DOHH2 (cell line): ENCODE results near the gene GPX2.

ENCODE experiments used
- H3F3A ChIP-seq: fragments of 200-600 bp; sonication (generic), shearing (Covaris generic); 2 replicates; pipeline ENCODE4 v1.6.0; 2016; ENCODE audit warnings: antibody characterized with exemption, mild to moderate bottlenecking; ENCODE audit not compliant: control insufficient read depth, insufficient read depth
- H3K27ac ChIP-seq: fragments of 200-600 bp; sonication (generic); 2 replicates; pipeline ENCODE4 v1.5.1; 2014; ENCODE audit warnings: low read depth, mild to moderate bottlenecking, low read length, moderate library complexity
- H3K27me3 ChIP-seq: fragments of 200-600 bp; sonication (generic); 2 replicates; pipeline ENCODE4 v1.6.1; 2014; ENCODE audit warnings: mild to moderate bottlenecking, low read length, mixed read lengths; ENCODE audit not compliant: control insufficient read depth
- H3K36me3 ChIP-seq: fragments of 200-600 bp; sonication (generic); 2 replicates; pipeline ENCODE4 v1.6.1; 2014; ENCODE audit warnings: mild to moderate bottlenecking, low read length, moderate library complexity, mixed read lengths; ENCODE audit not compliant: control insufficient read depth
- H3K4me1 ChIP-seq: fragments of 200-600 bp; sonication (generic); 2 replicates; pipeline ENCODE4 v1.6.1; 2014; ENCODE audit warnings: mild to moderate bottlenecking, low read length, mixed read lengths; ENCODE audit not compliant: control insufficient read depth
- H3K4me2 ChIP-seq: fragments of 200-600 bp; sonication (generic); 2 replicates; pipeline ENCODE4 v1.6.0; 2014; ENCODE audit warnings: mild to moderate bottlenecking, low read length, moderate library complexity
- H3K4me3 ChIP-seq: fragments of 200-600 bp; sonication (generic); 2 replicates; pipeline ENCODE4 v1.5.1; 2014; ENCODE audit warnings: mild to moderate bottlenecking, low read length, mixed read lengths
- H3K79me2 ChIP-seq: fragments of 200-600 bp; sonication (generic); 2 replicates; pipeline ENCODE4 v1.6.1; 2014; ENCODE audit warnings: mild to moderate bottlenecking, low read length, mixed read lengths; ENCODE audit not compliant: control insufficient read depth
- H3K9me2 ChIP-seq: fragments of 200-600 bp; sonication (generic); replicated peaks from 2 replicates; pipeline ENCODE4 v1.6.1; 2014; ENCODE audit warnings: mild to moderate bottlenecking, low read length, mixed read lengths; ENCODE audit not compliant: control insufficient read depth
- H3K9me3 ChIP-seq: fragments of 200-600 bp; sonication (generic); 2 replicates; pipeline ENCODE4 v1.6.1; 2014; ENCODE audit warnings: antibody characterized with exemption, low read length, mixed read lengths; ENCODE audit not compliant: control insufficient read depth, insufficient read depth
- H4K20me1 ChIP-seq: fragments of 200-600 bp; sonication (generic); 2 replicates; pipeline ENCODE4 v1.6.0; 2014; ENCODE audit warnings: low read depth, mild to moderate bottlenecking, antibody characterized with exemption, low read length, moderate library complexity; ENCODE audit not compliant: control insufficient read depth, insufficient read depth
- EZH2phosphoT487 ChIP-seq: fragments of 200-600 bp; sonication (generic); IDR thresholded peaks from 2 replicates; pipeline ENCODE4 v1.6.1; 2017; ENCODE audit warnings: borderline replicate concordance, mild to moderate bottlenecking, antibody characterized with exemption, low read length, moderate library complexity, mixed read lengths
- TF ChIP-seq, protein P1 (sequence below): fragments of 200-600 bp; sonication (generic); IDR thresholded peaks from one replicate; pipeline ENCODE4 v1.5.1; 2014; ENCODE audit warnings: antibody characterized with exemption, mild to moderate bottlenecking, low read depth, low read length; ENCODE audit not compliant: poor library complexity, severe bottlenecking

Gene GPX2

DNA sequence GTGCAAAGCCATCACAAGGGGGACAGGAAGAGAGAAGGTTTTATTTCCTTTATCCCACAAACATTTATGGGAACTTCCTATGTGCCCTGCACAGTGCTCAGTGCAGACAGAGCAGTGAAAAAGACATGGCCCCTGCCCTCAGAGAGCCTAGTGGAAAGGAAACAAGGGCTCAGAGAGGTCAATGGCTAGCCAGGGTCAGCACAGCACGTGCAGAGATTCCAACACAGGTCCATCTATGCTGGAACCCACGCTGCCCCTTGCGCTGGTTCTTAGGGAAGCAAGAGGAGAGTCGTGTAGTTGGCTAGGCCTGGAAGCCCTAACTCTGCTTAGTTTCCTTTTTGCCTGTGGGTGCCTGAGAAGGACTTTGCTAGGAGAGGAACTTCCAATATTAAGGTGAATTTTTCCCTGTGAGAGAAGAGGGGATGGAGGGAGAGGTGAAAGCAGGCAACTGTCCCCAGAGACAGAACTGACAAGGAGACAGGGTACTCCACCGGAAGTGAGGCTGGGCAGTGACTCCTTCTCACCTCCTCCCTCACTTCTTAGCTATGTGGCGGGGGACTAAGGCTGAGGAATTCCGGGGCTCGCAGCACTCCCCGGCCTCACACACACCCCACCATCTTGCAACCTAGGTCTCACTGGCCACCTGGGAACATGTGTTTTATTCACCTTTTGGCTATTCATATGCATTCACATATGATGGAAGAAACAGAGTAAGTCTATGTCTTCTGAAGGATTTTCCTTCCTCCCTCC lies 12.1 kb upstream of the GPX2 start:
- no peaks in the 10 kb centered on the region for H4K20me1 ChIP-seq
- H3K36me3 ChIP-seq = no peaks in the 10 kb centered on the region
- H3K9me3 ChIP-seq = no peaks in the 10 kb centered on the region
- no peaks in the 10 kb centered on the region for H3K27me3 ChIP-seq
- H3K4me1 ChIP-seq = peaks cover 8% of the 10 kb centered on the region
- no peaks in the 10 kb centered on the region for H3F3A ChIP-seq
- no peaks in the 10 kb centered on the region for H3K9me2 ChIP-seq
- no peak overlapping the region for H3K4me3 ChIP-seq
- H3K79me2 ChIP-seq = no peaks in the 10 kb centered on the region
- TF ChIP-seq EZH2phosphoT487 = no peak
- TF ChIP-seq, protein P1, sequence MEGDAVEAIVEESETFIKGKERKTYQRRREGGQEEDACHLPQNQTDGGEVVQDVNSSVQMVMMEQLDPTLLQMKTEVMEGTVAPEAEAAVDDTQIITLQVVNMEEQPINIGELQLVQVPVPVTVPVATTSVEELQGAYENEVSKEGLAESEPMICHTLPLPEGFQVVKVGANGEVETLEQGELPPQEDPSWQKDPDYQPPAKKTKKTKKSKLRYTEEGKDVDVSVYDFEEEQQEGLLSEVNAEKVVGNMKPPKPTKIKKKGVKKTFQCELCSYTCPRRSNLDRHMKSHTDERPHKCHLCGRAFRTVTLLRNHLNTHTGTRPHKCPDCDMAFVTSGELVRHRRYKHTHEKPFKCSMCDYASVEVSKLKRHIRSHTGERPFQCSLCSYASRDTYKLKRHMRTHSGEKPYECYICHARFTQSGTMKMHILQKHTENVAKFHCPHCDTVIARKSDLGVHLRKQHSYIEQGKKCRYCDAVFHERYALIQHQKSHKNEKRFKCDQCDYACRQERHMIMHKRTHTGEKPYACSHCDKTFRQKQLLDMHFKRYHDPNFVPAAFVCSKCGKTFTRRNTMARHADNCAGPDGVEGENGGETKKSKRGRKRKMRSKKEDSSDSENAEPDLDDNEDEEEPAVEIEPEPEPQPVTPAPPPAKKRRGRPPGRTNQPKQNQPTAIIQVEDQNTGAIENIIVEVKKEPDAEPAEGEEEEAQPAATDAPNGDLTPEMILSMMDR = no peak
- no peak overlapping the region for H3K4me2 ChIP-seq
- H3K27ac ChIP-seq = no peak overlapping the region

GRCh38 chr14:64953661-64954060 lies 11.1 kb upstream of the GPX2 start:
- TF ChIP-seq, protein P1 = no peak
- no peak for TF ChIP-seq EZH2phosphoT487
- Histone ChIP-seq H3K79me2 (no peaks in the 10 kb centered on the region), H4K20me1 (no peaks in the 10 kb centered on the region), H3K4me3 (no peak overlapping the region), H3K36me3 (no peaks in the 10 kb centered on the region), H3K27ac (no peak overlapping the region), H3K9me2 (no peaks in the 10 kb centered on the region), H3K4me2 (no peak overlapping the region), H3F3A (no peaks in the 10 kb centered on the region), H3K9me3 (no peaks in the 10 kb centered on the region), H3K27me3 (no peaks in the 10 kb centered on the region), H3K4me1 (peaks cover 8% of the 10 kb centered on the region)

DNA sequence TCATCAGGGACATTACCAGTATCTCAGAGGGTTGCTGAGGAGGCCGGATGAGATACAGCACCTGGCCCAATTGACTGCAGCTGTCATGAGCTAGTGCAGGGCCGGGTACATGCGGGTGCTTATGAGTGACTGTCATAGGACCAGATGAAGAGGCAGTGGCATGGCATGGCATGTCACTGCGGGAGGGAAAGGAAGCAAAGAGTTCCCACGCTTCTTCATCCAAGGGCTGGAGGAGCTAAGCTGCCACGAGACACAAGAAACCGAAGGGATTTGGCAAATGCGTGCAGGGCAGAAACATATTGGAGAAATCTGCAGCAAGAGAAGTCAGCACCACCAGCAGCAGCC lies 10.7 kb upstream of the GPX2 start:
- no peaks in the 10 kb centered on the region for H3K36me3 ChIP-seq
- no peaks in the 10 kb centered on the region for H3K9me2 ChIP-seq
- H3K4me2 ChIP-seq = no peak overlapping the region
- peaks cover 8% of the 10 kb centered on the region for H3K4me1 ChIP-seq
- TF ChIP-seq, protein P1 = peak; percentile 6
- no peak for TF ChIP-seq EZH2phosphoT487
- no peak overlapping the region for H3K27ac ChIP-seq
- no peak overlapping the region for H3K4me3 ChIP-seq
- H4K20me1 ChIP-seq = no peaks in the 10 kb centered on the region
- H3K27me3 ChIP-seq = no peaks in the 10 kb centered on the region
- H3F3A ChIP-seq = no peaks in the 10 kb centered on the region
- no peaks in the 10 kb centered on the region for H3K79me2 ChIP-seq
- no peaks in the 10 kb centered on the region for H3K9me3 ChIP-seq
